H1 (cell line): ENCODE data around the gene LRRC23. TPM values are rescaled to one million over a fixed set of nuclear protein-coding genes. Genes with fewer than 3 reads are reported as not detected.
A peak's percentile ranks its signal among the peaks of the same experiment; 100 is the strongest.

Source experiments
- CTCF ChIA-PET: fragments of 300-600 bp; sonication (Branson Sonifier 250); formaldehyde crosslinking; loops from one replicate; lab custom pipeline; 2021; ENCODE audit not compliant: partially characterized antibody; lab: Charles Lee
- POLR2A ChIA-PET: fragments of 300-600 bp; sonication (Branson Sonifier 250); formaldehyde crosslinking; loops from one replicate; lab custom pipeline; 2021; ENCODE audit warnings: inconsistent platforms; ENCODE audit not compliant: partially characterized antibody; lab: Charles Lee
- DNase-seq, 2 experiments: peaks; one replicate each; pipeline versions ENCODE4 v3.0.0 to v3.0.0-alpha.2; 2010 to 2022; ENCODE audit warnings: low spot score in 2 of 2, low read depth in 1 of 2, mixed read lengths in 1 of 2
- FAIRE-seq: peaks from 2 replicates; lab custom pipeline; 2011; peaks lifted over from hg19 to GRCh38; lab: Jason Lieb, UNC
- H2AFZ ChIP-seq: 2 replicates; pipeline ENCODE4 v1.8.1; 2012; ENCODE audit warnings: low read length, inconsistent platforms
- H2AK5ac ChIP-seq: 2 replicates; pipeline ENCODE4 v1.6.1; 2013; ENCODE audit warnings: low read depth, low read length
- H2BK120ac ChIP-seq: replicated peaks from 2 replicates; pipeline ENCODE3; 2013; ENCODE audit warnings: low read depth, low read length, inconsistent platforms
- H2BK12ac ChIP-seq: 2 replicates; pipeline ENCODE4 v1.6.1; 2013; ENCODE audit warnings: low read depth, low read length
- H2BK15ac ChIP-seq: 2 replicates; pipeline ENCODE4 v1.6.1; 2013; ENCODE audit warnings: low read length
- H2BK20ac ChIP-seq: 2 replicates; pipeline ENCODE4 v1.6.1; 2013; ENCODE audit warnings: low read length
- H2BK5ac ChIP-seq: 2 replicates; pipeline ENCODE4 v1.6.1; 2013; ENCODE audit warnings: low read depth, low read length
- H3K14ac ChIP-seq: 2 replicates; pipeline ENCODE4 v1.6.1; 2013; ENCODE audit warnings: inconsistent platforms; ENCODE audit not compliant: insufficient read length
- H3K18ac ChIP-seq: 2 replicates; pipeline ENCODE4 v1.6.1; 2013; ENCODE audit warnings: low read length; ENCODE audit errors: extremely low read depth
- H3K23ac ChIP-seq: 2 replicates; pipeline ENCODE4 v1.6.1; 2013; ENCODE audit warnings: inconsistent platforms; ENCODE audit not compliant: insufficient read length
- H3K23me2 ChIP-seq: 2 replicates; pipeline ENCODE4 v1.6.1; 2013; ENCODE audit warnings: low read depth, low read length
- H3K27ac ChIP-seq: 2 replicates; pipeline ENCODE4 v1.6.1; 2011; ENCODE audit warnings: low read depth, low read length, inconsistent platforms
- H3K27me3 ChIP-seq, 4 experiments: replicated peaks in 1 of 4; 1 replicate in 1 of 4; 2 replicates in 3 of 4; pipeline versions ENCODE4 v1.6.1 to v1.8.1; 2011 to 2013; ENCODE audit warnings: low read length in 3 of 4, mild to moderate bottlenecking in 3 of 4, inconsistent platforms in 2 of 4, mixed read lengths in 2 of 4, moderate library complexity in 1 of 4; ENCODE audit not compliant: control insufficient read depth in 3 of 4, insufficient read depth in 3 of 4; ENCODE audit errors: extremely low read depth in 1 of 4
- H3K36me3 ChIP-seq, 4 experiments: 2 replicates each; pipeline versions ENCODE4 v1.6.1 to v1.8.1; 2011 to 2013; ENCODE audit warnings: mild to moderate bottlenecking in 4 of 4, low read length in 3 of 4, moderate library complexity in 2 of 4, control low read depth in 1 of 4, inconsistent platforms in 1 of 4; ENCODE audit not compliant: insufficient read depth in 4 of 4, control insufficient read depth in 2 of 4
- H3K4ac ChIP-seq: replicated peaks from 2 replicates; pipeline ENCODE3; 2013; ENCODE audit warnings: low read length, low read depth, mixed read lengths, inconsistent platforms; ENCODE audit not compliant: insufficient read length
- H3K4me1 ChIP-seq, 4 experiments: replicated peaks in 1 of 4; 1 replicate in 1 of 4; 2 replicates in 3 of 4; pipeline versions ENCODE4 v1.6.1 to v1.8.1; 2011 to 2013; ENCODE audit warnings: low read length in 3 of 4, inconsistent platforms in 2 of 4, mixed read lengths in 1 of 4; ENCODE audit not compliant: insufficient read depth in 4 of 4, control insufficient read depth in 3 of 4
- H3K4me2 ChIP-seq, 2 experiments: 2 replicates each; pipeline versions ENCODE4 v1.6.1 to v1.8.1; 2011 to 2013; ENCODE audit warnings: low read depth in 2 of 2, low read length in 2 of 2, control low read depth in 1 of 2, inconsistent platforms in 1 of 2, mild to moderate bottlenecking in 1 of 2; ENCODE audit not compliant: insufficient read depth in 1 of 2
- H3K4me3 ChIP-seq, 4 experiments: fragments of 200-600, 300-600 bp in 1 of 4; sonication (generic), shearing (Covaris generic), sonication (Bioruptor Twin) in 1 of 4; 2 replicates each; pipeline versions ENCODE4 v1.5.1 to v1.8.1; 2011 to 2016; ENCODE audit warnings: low read length in 4 of 4, low read depth in 3 of 4, control low read depth in 2 of 4, inconsistent platforms in 2 of 4, mild to moderate bottlenecking in 2 of 4, mixed read lengths in 1 of 4, moderate library complexity in 1 of 4; ENCODE audit not compliant: insufficient read depth in 2 of 4; ENCODE audit errors: extremely low read depth in 1 of 4
- H3K56ac ChIP-seq: replicated peaks from 2 replicates; pipeline ENCODE3; 2013; ENCODE audit warnings: low read depth, mild to moderate bottlenecking, mixed read lengths, low read length, inconsistent platforms; ENCODE audit not compliant: insufficient read length
- H3K79me1 ChIP-seq: 2 replicates; pipeline ENCODE4 v1.6.1; 2013; ENCODE audit warnings: low read depth, low read length, control low read depth
- H3K79me2 ChIP-seq, 2 experiments: 2 replicates each; pipeline versions ENCODE4 v1.6.1 to v1.8.1; 2012 to 2013; ENCODE audit warnings: low read length in 2 of 2, mild to moderate bottlenecking in 2 of 2, inconsistent platforms in 1 of 2; ENCODE audit not compliant: insufficient read depth in 2 of 2, control insufficient read depth in 1 of 2
- H3K9ac ChIP-seq, 4 experiments: replicated peaks in 1 of 4; 1 replicate in 1 of 4; 2 replicates in 3 of 4; pipeline versions ENCODE4 v1.6.1 to v1.8.1; 2011 to 2013; ENCODE audit warnings: low read depth in 3 of 4, low read length in 3 of 4, control low read depth in 2 of 4, mild to moderate bottlenecking in 2 of 4, moderate library complexity in 2 of 4, inconsistent platforms in 1 of 4; ENCODE audit errors: extremely low read depth in 1 of 4
- H3K9me3 ChIP-seq, 2 experiments: 2 replicates each; pipeline versions ENCODE4 v1.6.1 to v1.8.1; 2012 to 2013; ENCODE audit warnings: mild to moderate bottlenecking in 2 of 2, moderate library complexity in 2 of 2, control low read depth in 1 of 2, inconsistent platforms in 1 of 2, low read depth in 1 of 2, low read length in 1 of 2, mixed read lengths in 1 of 2; ENCODE audit not compliant: insufficient read depth in 2 of 2
- H4K20me1 ChIP-seq, 2 experiments: replicated peaks in 1 of 2; 2 replicates each; pipeline versions ENCODE3 to v1.8.1; 2011 to 2013; ENCODE audit warnings: inconsistent platforms in 2 of 2, low read length in 2 of 2, mild to moderate bottlenecking in 1 of 2; ENCODE audit not compliant: insufficient read depth in 2 of 2, control insufficient read depth in 1 of 2
- H4K5ac ChIP-seq: 2 replicates; pipeline ENCODE4 v1.6.1; 2013; ENCODE audit warnings: low read length, low read depth, mixed read lengths, inconsistent platforms; ENCODE audit not compliant: insufficient read length
- H4K8ac ChIP-seq: 2 replicates; pipeline ENCODE4 v1.8.0; 2013; ENCODE audit warnings: mild to moderate bottlenecking, moderate library complexity, low read length, inconsistent platforms; ENCODE audit not compliant: insufficient read depth; ENCODE audit errors: extremely low read depth
- H4K91ac ChIP-seq: replicated peaks from 2 replicates; pipeline ENCODE3; 2013; ENCODE audit warnings: low read length, mixed read lengths, inconsistent platforms; ENCODE audit not compliant: insufficient read length
- HDAC2 ChIP-seq, 2 experiments: fragments of 300-600 bp in 1 of 2; sonication (generic) in 1 of 2; IDR thresholded peaks; 2 replicates each; pipeline ENCODE4 v1.6.1; 2011 to 2012; ENCODE audit warnings: low read depth in 2 of 2, low read length in 2 of 2, mild to moderate bottlenecking in 2 of 2, moderate library complexity in 2 of 2, borderline replicate concordance in 1 of 2, inconsistent platforms in 1 of 2
- WGBS, 2 experiments: shearing (Covaris generic) in 1 of 2; methylation state at CpG; one replicate each; pipeline versions ENCODE4 v1.1.6 to v1.1.7; 2013 to 2015; ENCODE audit warnings: low lambda C conversion rate in 2 of 2, mixed read lengths in 2 of 2, inconsistent platforms in 1 of 2, low coverage in 1 of 2, missing lambda C conversion rate in 1 of 2; ENCODE audit not compliant: insufficient replicate concordance in 2 of 2, insufficient coverage in 1 of 2, insufficient read length in 1 of 2; ENCODE audit errors: extremely low coverage in 1 of 2, missing lambda C conversion rate in 1 of 2; 5-methylcytosine and 5-hydroxymethylcytosine counted together
- polyA plus RNA-seq, 7 experiments: library from polyadenylated mRNA; depleted of rRNA in 3 of 7; stranded (reverse) in 5 of 7; unstranded in 2 of 7; fragments of >200 nt in 5 of 7; fragments of 200-250 nt in 2 of 7; gene quantifications; 1 replicate in 5 of 7; 2 replicates in 1 of 7; 4 replicates in 1 of 7; pipeline versions ENCODE4 v1.2.1 to v1.2.3, GENCODE V29; 2011 to 2013; ENCODE audit warnings: missing spikeins in 2 of 7, mixed read lengths in 2 of 7
- total RNA-seq: library from RNA; stranded (reverse); fragmentation: NEBNext Ultra II Directional; extraction: Animal tissue kit (Norgen Biotek cat#: 25700); gene quantifications from 2 replicates; pipeline ENCODE4 v1.2.1, GENCODE V29; 2021

Gene LRRC23
- total and polyA plus RNA-seq, 2 of the 8 experiments (the other 6 are each of a cell fraction or from before 2014, with no cell fraction given): 2.5 to 3.6 TPM

- H3K14ac ChIP-seq: no peak overlapping the region
These were observed 19.2 kb downstream of the LRRC23 start for GRCh38 chr12:6923851-6924250.

More at GRCh38 chr12:6923851-6924250, 19.2 kb downstream of the LRRC23 start:
- WGBS, 2 experiments: 91% methylated on average over 6 of the region's 6 CpGs; no CpG with 5 or more reads in 1 of the 2 experiments
- Histone ChIP-seq H2BK12ac (no peak overlapping the region), H3K27ac (no peak overlapping the region), H4K91ac (no peak overlapping the region), H3K18ac (no peak overlapping the region), H3K9me3 (no peaks in the 10 kb centered on the region), H2BK120ac (no peak overlapping the region), H2BK5ac (no peak overlapping the region), H3K36me3 (peaks cover 19 to 47% (median 31%) of the 10 kb centered on the region in 4 experiments), H4K5ac (no peak overlapping the region), H3K56ac (no peak overlapping the region), H3K4me3 (no peak overlapping the region)
- no peak for DNase-seq
- POLR2A ChIA-PET: interaction anchor here (0.9 to 44.0 kb wide), 10 partner anchors 14 to 453 kb away, joined by 3 to 1596 read pairs (median 22); partner anchors contain the start of genes C12orf57, CDCA3, EMG1 and ENO2
- TF ChIP-seq HDAC2 (IDR thresholded peaks at IDR 0.05; ENCODE audit: borderline replicate concordance in 1 of 2, low read depth in 2 of 2, low read length in 2 of 2): no peak
- TF ChIP-seq, all 59 proteins: peak for 0
- Histone ChIP-seq H4K8ac (no peak overlapping the region), H4K20me1 (peaks cover 2 to 4% of the 10 kb centered on the region in 2 experiments), H3K4me2 (peak overlapping the region; percentile 92 to 100; a peak in 3 of 4 replicates), H3K23ac (no peak overlapping the region), H3K9ac (no peak overlapping the region; a peak in 2 of 7 replicates), H3K27me3 (no peaks in the 10 kb centered on the region), H2AK5ac (no peak overlapping the region), H2AFZ (no peak overlapping the region), H2BK15ac (no peak overlapping the region), H2BK20ac (no peak overlapping the region), H3K79me1 (no peaks in the 10 kb centered on the region; the same call in 1 of the 2 replicates), H3K4me1 (peaks cover 12 to 24% (median 16%) of the 10 kb centered on the region in 4 experiments), H3K23me2 (peaks cover 21% of the 10 kb centered on the region), H3K79me2 (peaks cover 5% of the 10 kb centered on the region in 2 experiments), H3K4ac (no peak overlapping the region)
- no peak for FAIRE-seq
- CTCF ChIA-PET: interaction anchor here (0.9 to 10.0 kb wide), 23 partner anchors 8 to 413 kb away, joined by 3 to 253 read pairs (median 5); partner anchors contain the start of genes C12orf57, ENO2, LPAR5 and LRRC23
